Cardiac muscle cell (in vitro differentiated cells and primary cell): Measurements from ENCODE around the gene CASP14. TPM values are rescaled to one million over a fixed set of nuclear protein-coding genes. Genes with fewer than 3 reads are reported as not detected.

Experiments used
- DNase-seq, 2 donors: peaks; one replicate each; pipeline versions ENCODE4 v3.0.0 to v3.0.0-alpha.2; 2010 to 2017; ENCODE audit warnings: low read depth in 1 of 2, low spot score in 1 of 2
- H3K27ac ChIP-seq: fragments of 200-600 bp; sonication (generic); 2 replicates; pipeline ENCODE4 v1.5.1; 2016
- H3K27me3 ChIP-seq: fragments of 200-600 bp; sonication (generic); 2 replicates; pipeline ENCODE4 v1.6.0; 2016; ENCODE audit warnings: control low read depth
- H3K36me3 ChIP-seq: fragments of 200-600 bp; sonication (generic); 2 replicates; pipeline ENCODE4 v1.5.1; 2016; ENCODE audit warnings: control low read depth
- H3K4me1 ChIP-seq: fragments of 200-600 bp; sonication (generic); 2 replicates; pipeline ENCODE4 v1.8.1; 2017; ENCODE audit warnings: low read depth, mild to moderate bottlenecking, mixed run types
- H3K4me3 ChIP-seq: fragments of 200-600 bp; sonication (generic); 2 replicates; pipeline ENCODE4 v1.5.1; 2016; ENCODE audit warnings: mild to moderate bottlenecking
- H3K9me3 ChIP-seq: fragments of 200-600 bp; sonication (generic); 2 replicates; pipeline ENCODE4 v1.5.1; 2017; ENCODE audit warnings: low read depth, mild to moderate bottlenecking, control low read depth
- polyA plus RNA-seq: library from polyadenylated mRNA; unstranded; fragments of >200 nt; fragmentation: Nextera tagmentation; extraction: Ambion mirVana; gene quantifications from 2 replicates; pipeline ENCODE4 v1.2.1, GENCODE V29; 2016
- total RNA-seq: library from RNA; depleted of rRNA; stranded (reverse); fragments of >200 nt; gene quantifications from 2 replicates; pipeline ENCODE4 v1.2.3, GENCODE V29; 2016
- TF ChIP-seq, protein P1 (sequence below): IDR thresholded peaks from 2 replicates; pipeline ENCODE4 v1.5.1; 2012; ENCODE audit warnings: low read depth, mild to moderate bottlenecking, low read length

Gene CASP14
- total and polyA plus RNA-seq, 2 experiments from 2014 or later, result not detected

DNA sequence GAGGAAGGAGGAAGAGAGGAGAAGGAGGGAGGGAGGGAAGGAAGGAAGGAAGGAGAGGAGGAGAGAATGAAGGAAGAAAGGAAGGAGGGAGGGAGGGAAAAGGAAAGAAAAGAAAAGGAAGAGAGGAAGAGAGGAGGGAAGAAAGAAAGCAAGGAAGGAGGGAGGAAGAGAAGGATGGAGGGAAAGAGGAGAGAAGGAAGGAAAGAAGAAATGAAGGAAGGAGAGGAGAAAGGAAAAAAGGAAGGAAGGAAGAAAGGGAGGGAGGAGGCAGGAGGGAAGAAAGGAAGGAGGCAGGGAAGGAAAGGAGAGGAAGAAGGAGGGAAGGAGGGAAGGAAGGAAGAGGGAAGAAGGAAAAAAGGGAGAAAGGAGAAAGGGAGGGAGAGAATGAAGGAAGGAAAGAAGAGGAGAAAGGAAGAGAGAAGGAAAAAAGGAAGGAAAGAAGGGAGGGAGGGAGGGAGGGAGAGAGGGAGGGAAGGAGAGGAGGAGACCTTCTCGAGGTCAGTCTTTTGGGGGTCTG is 13.4 kb upstream of the CASP14 start:
- H3K4me1 ChIP-seq, result no peaks in the 10 kb centered on the region
- no peak overlapping the region for H3K27ac ChIP-seq
- TF ChIP-seq, protein P1, sequence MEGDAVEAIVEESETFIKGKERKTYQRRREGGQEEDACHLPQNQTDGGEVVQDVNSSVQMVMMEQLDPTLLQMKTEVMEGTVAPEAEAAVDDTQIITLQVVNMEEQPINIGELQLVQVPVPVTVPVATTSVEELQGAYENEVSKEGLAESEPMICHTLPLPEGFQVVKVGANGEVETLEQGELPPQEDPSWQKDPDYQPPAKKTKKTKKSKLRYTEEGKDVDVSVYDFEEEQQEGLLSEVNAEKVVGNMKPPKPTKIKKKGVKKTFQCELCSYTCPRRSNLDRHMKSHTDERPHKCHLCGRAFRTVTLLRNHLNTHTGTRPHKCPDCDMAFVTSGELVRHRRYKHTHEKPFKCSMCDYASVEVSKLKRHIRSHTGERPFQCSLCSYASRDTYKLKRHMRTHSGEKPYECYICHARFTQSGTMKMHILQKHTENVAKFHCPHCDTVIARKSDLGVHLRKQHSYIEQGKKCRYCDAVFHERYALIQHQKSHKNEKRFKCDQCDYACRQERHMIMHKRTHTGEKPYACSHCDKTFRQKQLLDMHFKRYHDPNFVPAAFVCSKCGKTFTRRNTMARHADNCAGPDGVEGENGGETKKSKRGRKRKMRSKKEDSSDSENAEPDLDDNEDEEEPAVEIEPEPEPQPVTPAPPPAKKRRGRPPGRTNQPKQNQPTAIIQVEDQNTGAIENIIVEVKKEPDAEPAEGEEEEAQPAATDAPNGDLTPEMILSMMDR, result no peak
- no peak overlapping the region for H3K4me3 ChIP-seq
- no peaks in the 10 kb centered on the region for H3K27me3 ChIP-seq
- no peak for DNase-seq
- no peaks in the 10 kb centered on the region for H3K36me3 ChIP-seq
- H3K9me3 ChIP-seq, result no peaks in the 10 kb centered on the region

DNA sequence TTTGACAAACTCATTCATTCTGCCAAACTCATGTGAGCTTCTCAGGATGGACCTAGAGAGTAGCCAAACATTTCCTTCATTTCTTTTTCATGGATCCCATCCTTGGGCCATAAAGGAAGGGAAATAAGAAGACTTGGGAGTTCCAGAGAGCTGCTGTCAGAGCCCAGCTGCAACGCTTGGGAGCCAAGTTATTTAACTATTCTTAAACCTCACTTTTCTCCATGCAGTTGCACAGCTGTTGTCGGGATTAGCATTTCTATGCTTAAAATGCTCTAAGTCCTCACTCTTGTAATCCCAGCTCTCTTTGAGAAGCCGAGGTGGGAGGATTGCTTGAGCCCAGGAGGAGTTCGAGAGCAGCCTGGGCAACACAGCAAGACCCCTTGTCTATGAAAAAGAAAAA is 11.7 kb upstream of the CASP14 start:
- Histone ChIP-seq H3K4me3 (no peak overlapping the region), H3K27me3 (no peaks in the 10 kb centered on the region), H3K9me3 (no peaks in the 10 kb centered on the region), H3K4me1 (no peaks in the 10 kb centered on the region), H3K27ac (no peak overlapping the region), H3K36me3 (no peaks in the 10 kb centered on the region)
- no peak for DNase-seq
- TF ChIP-seq, protein P1, result no peak

DNA sequence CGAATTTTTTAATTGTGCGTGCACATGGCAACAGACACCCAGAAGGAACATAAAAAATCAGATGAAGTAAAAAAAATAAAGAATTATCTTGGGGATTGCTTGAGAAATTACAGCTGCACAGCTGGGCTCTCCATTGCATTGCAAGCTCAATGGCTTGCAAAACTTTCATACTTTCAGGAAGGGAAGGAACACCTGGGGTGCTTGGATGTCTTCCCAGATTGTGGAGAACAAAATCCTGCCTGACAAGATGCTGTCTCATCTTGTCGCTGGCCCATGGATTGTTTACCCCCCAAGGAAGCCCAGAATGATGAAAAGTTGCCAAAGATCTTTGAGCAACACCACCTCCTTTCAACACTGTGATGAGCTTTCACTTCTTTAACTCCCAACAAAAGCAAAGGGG is 11.0 kb upstream of the CASP14 start:
- no peak overlapping the region for H3K27ac ChIP-seq
- H3K4me1 ChIP-seq, result no peaks in the 10 kb centered on the region
- DNase-seq, result no peak
- TF ChIP-seq, protein P1, result no peak
- H3K9me3 ChIP-seq, result no peaks in the 10 kb centered on the region
- H3K27me3 ChIP-seq, result no peaks in the 10 kb centered on the region
- no peaks in the 10 kb centered on the region for H3K36me3 ChIP-seq
- no peak overlapping the region for H3K4me3 ChIP-seq

DNA sequence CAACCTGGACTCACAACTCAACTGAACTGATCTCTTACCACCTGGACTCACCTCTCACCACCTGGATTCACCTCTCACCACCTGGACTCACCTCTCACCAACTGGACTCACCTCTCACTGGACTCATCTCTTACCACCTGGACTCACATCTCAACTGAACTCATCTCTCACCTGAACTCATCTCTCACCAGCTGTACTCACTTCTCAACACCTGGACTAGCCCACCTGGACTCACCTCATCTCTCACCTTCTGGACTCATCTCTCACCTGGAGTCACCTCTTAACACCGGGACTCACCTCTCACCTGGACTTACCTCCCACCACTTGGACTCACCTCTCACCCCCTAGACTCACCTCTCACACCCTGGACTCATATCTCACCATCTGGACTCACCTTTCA is 7.3 kb upstream of the CASP14 start:
- no peaks in the 10 kb centered on the region for H3K36me3 ChIP-seq
- no peak overlapping the region for H3K4me3 ChIP-seq
- H3K27me3 ChIP-seq, result no peaks in the 10 kb centered on the region
- H3K9me3 ChIP-seq, result no peaks in the 10 kb centered on the region
- TF ChIP-seq, protein P1, result no peak
- no peak overlapping the region for H3K27ac ChIP-seq
- no peak for DNase-seq
- H3K4me1 ChIP-seq, result no peaks in the 10 kb centered on the region

DNA sequence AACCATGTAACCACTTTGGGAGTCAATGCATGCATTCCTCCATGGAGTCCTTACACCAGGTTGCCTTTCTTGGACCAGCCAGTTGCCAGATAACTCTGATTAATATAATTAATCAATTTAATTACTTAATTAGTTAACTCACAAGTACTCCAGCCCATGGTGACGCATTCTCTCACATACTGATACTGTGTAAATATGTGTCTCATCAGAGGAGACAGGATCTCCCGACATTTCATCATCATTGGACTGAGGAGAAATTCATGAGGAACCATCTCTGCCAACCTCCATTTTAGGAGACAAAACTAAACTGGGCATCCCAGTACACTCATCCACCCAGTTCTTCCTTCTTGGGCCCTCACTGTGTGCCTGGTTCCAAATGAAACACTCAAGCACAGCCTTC is 6.5 kb upstream of the CASP14 start:
- no peak for DNase-seq
- Histone ChIP-seq H3K4me1 (no peaks in the 10 kb centered on the region), H3K36me3 (no peaks in the 10 kb centered on the region), H3K9me3 (no peaks in the 10 kb centered on the region), H3K27me3 (no peaks in the 10 kb centered on the region), H3K4me3 (no peak overlapping the region), H3K27ac (no peak overlapping the region)
- TF ChIP-seq, protein P1, result no peak

DNA sequence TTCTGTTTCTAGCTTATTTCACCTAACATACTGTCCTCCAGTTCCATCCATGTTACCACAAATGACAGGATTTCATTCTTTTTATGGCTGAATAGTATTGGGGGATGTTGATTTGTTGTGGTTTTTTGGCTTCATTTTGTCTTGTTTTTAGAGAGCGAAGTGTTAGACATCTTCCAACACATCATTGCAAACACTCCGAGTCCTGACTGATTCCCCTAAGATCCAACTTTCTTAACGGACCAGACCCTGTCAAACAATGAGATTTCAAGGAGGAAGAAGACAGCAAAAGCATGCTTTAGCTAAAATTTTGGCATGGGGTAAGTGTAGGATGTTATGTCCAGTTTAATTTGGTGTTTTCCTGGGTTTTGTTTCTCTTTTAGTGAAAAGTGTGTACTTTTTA is 3.8 kb upstream of the CASP14 start:
- Histone ChIP-seq H3K9me3 (no peaks in the 10 kb centered on the region), H3K27ac (no peak overlapping the region), H3K36me3 (no peaks in the 10 kb centered on the region), H3K4me1 (no peaks in the 10 kb centered on the region), H3K4me3 (no peak overlapping the region), H3K27me3 (no peaks in the 10 kb centered on the region)
- TF ChIP-seq, protein P1, result no peak
- no peak for DNase-seq
